Peyer's patch (tissue), 4 donors: ENCODE measurements around the gene POLDIP2. TPM values are rescaled to one million over a fixed set of nuclear protein-coding genes. Genes with fewer than 3 reads are reported as not detected.

Source experiments
- DNase-seq, 3 donors: peaks; one replicate each; pipeline ENCODE4 v3.0.0-alpha.2; 2017 to 2019
- H3K27ac ChIP-seq, 4 donors: fragments of 200-600 bp; sonication (generic); one replicate each; pipeline ENCODE4 v1.5.1; 2016 to 2019
- H3K27me3 ChIP-seq, 2 donors: fragments of 200-600 bp; sonication (generic); one replicate each; pipeline ENCODE4 v1.5.1; 2019
- H3K36me3 ChIP-seq, 3 donors: fragments of 200-600 bp; sonication (generic); one replicate each; pipeline ENCODE4 v1.5.1; 2016 to 2019
- H3K4me1 ChIP-seq, 4 donors: fragments of 200-600 bp; sonication (generic); one replicate each; pipeline ENCODE4 v1.5.1; 2016 to 2019
- H3K4me3 ChIP-seq, 4 donors: fragments of 200-600 bp; sonication (generic); 1 replicate in 3 of 4; 2 replicates in 1 of 4; pipeline ENCODE4 v1.5.1; 2016 to 2019; ENCODE audit warnings: mild to moderate bottlenecking in 1 of 4
- H3K9me3 ChIP-seq, 4 donors: fragments of 200-600 bp; sonication (generic); one replicate each; pipeline ENCODE4 v1.5.1; 2016 to 2019; ENCODE audit warnings: mild to moderate bottlenecking in 1 of 4
- POLR2A ChIP-seq, 2 donors: fragments of 450-650 bp; IDR thresholded peaks; one replicate each; pipeline ENCODE4 v1.5.1; 2017; ENCODE audit warnings: antibody characterized with exemption in 2 of 2, mild to moderate bottlenecking in 2 of 2, moderate library complexity in 2 of 2
- total RNA-seq, 4 donors: library from RNA; depleted of rRNA; stranded (reverse); fragments of >200 nt; gene quantifications; one replicate each; pipeline ENCODE4 v1.1.0, GENCODE V29; 2016
- TF ChIP-seq, protein P1 (sequence below), 6 experiments: fragments of 450-650 bp in 4 of 6; fragments of 200-600 bp in 2 of 6; sonication (generic) in 1 of 6; IDR thresholded peaks; one replicate each; pipeline ENCODE4 v1.5.1; 2017 to 2019; ENCODE audit warnings: antibody characterized with exemption in 6 of 6, mild to moderate bottlenecking in 3 of 6, moderate library complexity in 1 of 6

The POLDIP2 gene
- total RNA-seq, 4 donors from 2014 or later, result 49.5 to 87.2 (median 79.0) TPM

GRCh38 chr17:28347261-28347891, 10.0 kb downstream of the POLDIP2 start:
- no peak overlapping the region for H3K27ac ChIP-seq
- H3K9me3 ChIP-seq, result no peaks in the 10 kb centered on the region
- H3K4me3 ChIP-seq, result no peak overlapping the region
- DNase-seq, result peak in 1 of 3 donors; percentile 25
- no peaks in the 10 kb centered on the region for H3K27me3 ChIP-seq
- H3K36me3 ChIP-seq, result peaks cover 0 to 97% (median 0%) of the 10 kb centered on the region in 3 donors
- H3K4me1 ChIP-seq, result no peaks in the 10 kb centered on the region
- TF ChIP-seq POLR2A (IDR thresholded peaks at IDR 0.05), result no peak
- TF ChIP-seq, protein P1, sequence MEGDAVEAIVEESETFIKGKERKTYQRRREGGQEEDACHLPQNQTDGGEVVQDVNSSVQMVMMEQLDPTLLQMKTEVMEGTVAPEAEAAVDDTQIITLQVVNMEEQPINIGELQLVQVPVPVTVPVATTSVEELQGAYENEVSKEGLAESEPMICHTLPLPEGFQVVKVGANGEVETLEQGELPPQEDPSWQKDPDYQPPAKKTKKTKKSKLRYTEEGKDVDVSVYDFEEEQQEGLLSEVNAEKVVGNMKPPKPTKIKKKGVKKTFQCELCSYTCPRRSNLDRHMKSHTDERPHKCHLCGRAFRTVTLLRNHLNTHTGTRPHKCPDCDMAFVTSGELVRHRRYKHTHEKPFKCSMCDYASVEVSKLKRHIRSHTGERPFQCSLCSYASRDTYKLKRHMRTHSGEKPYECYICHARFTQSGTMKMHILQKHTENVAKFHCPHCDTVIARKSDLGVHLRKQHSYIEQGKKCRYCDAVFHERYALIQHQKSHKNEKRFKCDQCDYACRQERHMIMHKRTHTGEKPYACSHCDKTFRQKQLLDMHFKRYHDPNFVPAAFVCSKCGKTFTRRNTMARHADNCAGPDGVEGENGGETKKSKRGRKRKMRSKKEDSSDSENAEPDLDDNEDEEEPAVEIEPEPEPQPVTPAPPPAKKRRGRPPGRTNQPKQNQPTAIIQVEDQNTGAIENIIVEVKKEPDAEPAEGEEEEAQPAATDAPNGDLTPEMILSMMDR (IDR thresholded peaks at IDR 0.05), result no peak

- H3K4me1 ChIP-seq, result no peaks in the 10 kb centered on the region
- no peaks in the 10 kb centered on the region for H3K9me3 ChIP-seq
- H3K27me3 ChIP-seq, result no peaks in the 10 kb centered on the region
- H3K27ac ChIP-seq, result no peak overlapping the region
- no peak overlapping the region for H3K4me3 ChIP-seq
- peak in 1 of 3 donors; percentile 33 for DNase-seq
- H3K36me3 ChIP-seq, result peaks cover 0 to 99% (median 3%) of the 10 kb centered on the region in 3 donors
- TF ChIP-seq, protein P1 (IDR thresholded peaks at IDR 0.05), result peak in 3 of 6 experiments; percentile 31 to 38 (median 32)
- TF ChIP-seq POLR2A (IDR thresholded peaks at IDR 0.05), result no peak
Measured at GRCh38 chr17:28346746-28347246, 10.5 kb downstream of the POLDIP2 start.

DNA sequence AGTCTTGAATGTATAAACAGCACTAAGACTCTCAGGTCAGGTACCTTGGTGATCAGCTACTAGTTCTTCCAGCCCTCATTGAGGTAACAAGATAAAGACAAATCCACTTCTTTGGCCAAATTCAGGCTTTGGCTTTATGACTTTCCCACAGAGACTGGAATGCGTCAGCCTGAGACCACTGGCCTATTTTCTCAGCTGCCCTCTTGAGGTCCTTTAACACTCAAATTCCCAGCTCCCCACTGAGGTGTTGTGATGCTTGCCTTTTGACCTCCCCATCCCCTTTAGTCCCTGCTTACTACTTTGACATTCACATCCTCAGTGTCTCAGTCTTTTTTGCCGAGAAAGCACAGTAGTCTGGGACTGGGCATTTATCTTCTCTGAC, 11.1 kb downstream of the POLDIP2 start:
- H3K4me3 ChIP-seq, result no peak overlapping the region
- DNase-seq, result no peak
- TF ChIP-seq, protein P1 (IDR thresholded peaks at IDR 0.05), result no peak
- TF ChIP-seq POLR2A (IDR thresholded peaks at IDR 0.05), result no peak
- H3K27me3 ChIP-seq, result no peaks in the 10 kb centered on the region
- H3K4me1 ChIP-seq, result no peaks in the 10 kb centered on the region
- peaks cover 0 to 99% (median 3%) of the 10 kb centered on the region in 3 donors for H3K36me3 ChIP-seq
- no peaks in the 10 kb centered on the region for H3K9me3 ChIP-seq
- no peak overlapping the region for H3K27ac ChIP-seq

DNA sequence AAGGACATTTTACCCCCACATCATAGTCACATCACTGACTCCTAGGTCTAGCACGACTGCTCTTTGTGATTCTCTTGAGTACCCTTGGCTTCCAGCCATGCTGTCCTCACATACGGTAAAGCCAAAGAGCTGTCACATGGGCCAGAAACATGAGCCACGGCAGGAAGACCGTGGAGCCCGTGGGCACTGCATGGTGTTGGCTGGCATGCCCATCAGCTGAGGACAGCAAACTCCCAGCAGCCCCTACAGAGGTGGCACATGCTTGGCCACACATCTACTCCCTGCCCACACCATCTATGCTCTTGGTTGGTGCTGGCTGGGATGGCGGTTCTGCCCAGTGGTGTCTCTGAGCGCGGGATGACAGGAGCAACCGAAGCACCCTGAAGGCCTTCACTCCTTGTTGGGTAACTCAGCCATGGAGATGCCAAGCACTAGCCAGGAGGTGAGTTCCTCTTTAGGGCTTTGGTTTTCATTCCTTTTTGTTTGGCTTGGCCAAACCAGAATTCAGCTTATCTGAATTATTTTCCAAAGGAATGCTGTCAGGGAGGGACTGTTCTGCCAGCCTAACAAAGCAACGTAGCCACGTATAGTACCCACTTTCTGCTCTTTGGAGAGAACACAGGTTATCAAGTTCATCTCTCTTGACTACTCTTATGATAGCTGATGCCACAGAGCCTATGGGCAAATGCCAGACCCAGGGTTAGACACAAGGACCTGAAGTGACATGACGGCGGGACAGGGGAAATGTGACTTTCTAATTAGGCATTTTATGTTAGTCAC, 11.7 kb downstream of the POLDIP2 start:
- Histone ChIP-seq H3K4me1 (no peaks in the 10 kb centered on the region), H3K27me3 (no peaks in the 10 kb centered on the region), H3K36me3 (peaks cover 0 to 99% (median 3%) of the 10 kb centered on the region in 3 donors), H3K9me3 (no peaks in the 10 kb centered on the region), H3K27ac (no peak overlapping the region), H3K4me3 (no peak overlapping the region)
- no peak for DNase-seq
- TF ChIP-seq POLR2A (IDR thresholded peaks at IDR 0.05), result no peak
- TF ChIP-seq, protein P1 (IDR thresholded peaks at IDR 0.05), result no peak

- H3K27ac ChIP-seq, result no peak overlapping the region
Measured at GRCh38 chr17:28344435-28344901, 12.9 kb downstream of the POLDIP2 start.

More at GRCh38 chr17:28344435-28344901, 12.9 kb downstream of the POLDIP2 start:
- H3K9me3 ChIP-seq, result no peaks in the 10 kb centered on the region
- no peak overlapping the region for H3K4me3 ChIP-seq
- H3K4me1 ChIP-seq, result no peaks in the 10 kb centered on the region
- TF ChIP-seq, protein P1 (IDR thresholded peaks at IDR 0.05), result no peak
- TF ChIP-seq POLR2A (IDR thresholded peaks at IDR 0.05), result no peak
- H3K36me3 ChIP-seq, result peaks cover 0 to 99% (median 3%) of the 10 kb centered on the region in 3 donors
- no peak for DNase-seq
- no peaks in the 10 kb centered on the region for H3K27me3 ChIP-seq
